ENCODE measurements around the gene BRAT1. TPM values are rescaled to one million over a fixed set of nuclear protein-coding genes. Genes with fewer than 3 reads are reported as not detected.
"Not testable (repeated sequence)": the region's sequence is repeated elsewhere in the genome, so short reads cannot be mapped to it uniquely, and the experiment has no call there.

Gene BRAT1
- polyA plus RNA-seq, 6 donors from 2014 or later, result 17.7 to 29.3 (median 20.6) TPM

DNA sequence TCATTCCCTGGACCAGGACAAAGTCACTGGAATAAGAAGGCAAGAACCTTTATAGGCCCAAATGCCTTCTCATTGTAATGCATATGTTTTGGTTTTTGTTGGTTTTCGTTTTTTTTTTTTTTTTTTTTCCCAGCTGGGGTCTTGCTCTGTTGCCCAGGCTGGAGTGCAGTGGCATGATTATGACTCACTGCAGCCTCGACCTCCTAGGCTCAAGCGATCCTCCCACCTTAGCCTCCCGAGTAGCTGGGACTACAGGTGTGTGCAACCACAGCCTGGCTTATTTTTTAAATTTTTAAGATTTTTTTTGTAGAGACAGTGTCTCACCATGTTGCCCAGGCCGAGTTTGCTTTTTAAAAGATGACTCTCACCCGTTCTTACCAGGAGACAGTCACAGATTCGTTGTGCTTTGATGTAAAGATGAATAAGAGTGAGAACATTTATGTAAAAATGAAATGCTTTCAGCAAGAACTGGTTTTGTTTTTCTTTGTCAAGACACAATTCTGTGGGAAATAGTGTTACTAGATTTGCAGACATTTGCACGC, 11.1 kb upstream of the BRAT1 start:
- H3K27ac Mint-ChIP-seq, result no peak overlapping the region
- H3K4me3 Mint-ChIP-seq, result peak overlapping the region in 4 of 8 donors; percentile 20 to 61 (median 28)

DNA sequence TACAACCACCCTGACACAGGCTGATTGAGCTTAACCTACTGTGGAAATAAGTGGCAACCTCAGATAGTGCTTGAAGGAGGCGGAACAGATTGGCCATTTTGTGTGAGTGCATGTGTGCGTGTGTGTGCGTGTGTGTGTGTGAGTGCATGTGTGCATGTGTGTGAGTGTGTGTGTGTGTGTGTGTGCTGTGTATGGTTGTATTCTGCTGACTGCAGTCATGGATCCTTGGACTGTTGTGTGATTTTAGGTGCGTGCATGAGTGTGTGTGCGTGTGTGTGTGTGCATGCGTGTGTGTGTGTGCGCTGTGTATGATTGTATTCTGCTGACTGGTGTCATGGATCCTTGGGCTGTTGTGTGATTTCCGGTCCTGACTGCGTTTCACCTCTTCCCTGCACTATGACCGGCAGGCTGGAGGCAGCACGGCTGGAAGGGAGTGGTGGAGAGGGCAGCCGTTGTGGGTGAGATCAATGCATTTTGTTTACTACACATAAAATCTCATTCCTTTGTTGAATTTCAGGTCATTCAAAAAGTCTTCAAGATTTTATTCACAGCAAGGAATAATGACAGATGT, 9.7 kb upstream of the BRAT1 start:
- H3K36me3 Mint-ChIP-seq, result no peaks in the 10 kb centered on the region
- no peak overlapping the region for H3K27ac Mint-ChIP-seq
- no peaks in the 10 kb centered on the region for H3K9me3 Mint-ChIP-seq
- H3K4me1 Mint-ChIP-seq, result peaks cover 9 to 13% (median 12%) of the 10 kb centered on the region in 3 donors
- no peak overlapping the region for H3K4me3 Mint-ChIP-seq
- DNase-seq (no peak), ATAC-seq (ENCODE audit: low read depth in 2 of 2) (no peak)
- H3K27me3 Mint-ChIP-seq, result no peaks in the 10 kb centered on the region

More for the DNA sequence above, 11.1 kb upstream of the BRAT1 start:
- Mint-ChIP-seq H3K36me3 (no peaks in the 10 kb centered on the region), H3K4me1 (peaks cover 9 to 12% (median 10%) of the 10 kb centered on the region in 3 donors), H3K9me3 (no peaks in the 10 kb centered on the region), H3K27me3 (no peaks in the 10 kb centered on the region)
- DNase-seq (no peak), ATAC-seq (ENCODE audit: low read depth in 2 of 2) (no peak)

DNA sequence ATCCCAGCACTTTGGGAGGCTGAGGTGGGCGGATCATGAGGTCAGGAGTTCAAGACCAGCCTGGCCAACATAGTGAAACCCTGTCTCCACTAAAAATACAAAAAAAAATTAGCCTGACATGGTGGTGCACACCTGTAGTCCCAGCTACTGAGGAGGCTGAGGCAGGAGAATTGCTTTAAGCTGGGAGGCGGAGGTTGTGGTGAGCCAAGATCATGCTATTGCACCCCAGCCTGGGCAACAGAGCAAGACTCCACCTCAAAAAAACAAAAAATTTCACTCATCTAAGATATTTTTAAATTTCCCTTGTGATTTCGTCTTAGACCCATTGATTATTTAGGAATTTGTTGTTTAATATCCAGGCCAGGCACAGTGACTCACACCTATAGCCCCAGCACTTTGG, 8.6 kb upstream of the BRAT1 start:
- H3K4me1 Mint-ChIP-seq, result peaks cover 9 to 19% (median 15%) of the 10 kb centered on the region in 3 donors
- not testable (repeated sequence) for H3K27me3 Mint-ChIP-seq, H3K4me3 Mint-ChIP-seq

DNA sequence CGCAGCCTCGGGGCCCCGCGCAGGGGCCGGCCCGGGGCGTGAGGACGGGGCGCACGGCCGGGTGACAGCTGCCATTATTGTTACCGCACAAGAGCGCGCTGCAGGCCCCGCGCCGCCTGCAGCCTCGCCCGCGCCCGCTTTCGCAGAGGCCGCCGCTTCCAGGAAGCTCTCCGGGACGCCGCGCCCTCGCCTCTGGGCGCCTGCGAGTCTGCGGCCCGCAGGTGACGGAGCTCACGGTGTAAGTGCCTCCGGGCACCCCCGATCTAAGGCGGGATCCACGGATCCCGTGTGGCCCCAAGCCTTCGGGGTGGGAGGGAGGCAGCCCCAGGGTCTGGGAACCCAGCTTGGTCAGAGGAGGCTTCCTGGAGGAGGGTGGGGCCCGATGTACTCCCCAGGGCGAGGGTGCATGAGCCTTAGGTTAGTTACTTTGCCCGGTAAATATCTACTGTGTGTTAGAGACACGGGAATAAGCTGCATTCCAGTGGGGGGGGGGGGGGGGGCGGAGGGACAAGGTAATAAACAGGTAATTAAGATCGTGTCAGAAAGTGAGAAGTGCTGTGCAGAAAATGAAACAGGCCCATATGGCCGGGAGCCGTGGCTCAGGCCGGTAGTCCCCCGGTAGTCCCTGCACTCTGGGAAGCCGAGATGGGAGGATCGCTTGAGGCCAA, 4.1 kb upstream of the BRAT1 start:
- H3K27ac Mint-ChIP-seq, result peak overlapping the region in 2 of 6 donors; percentile 39 to 54
- no peaks in the 10 kb centered on the region for H3K36me3 Mint-ChIP-seq
- peak overlapping the region; percentile 66 to 91 (median 75) for H3K4me3 Mint-ChIP-seq
- peaks cover 11 to 30% (median 29%) of the 10 kb centered on the region in 3 donors for H3K4me1 Mint-ChIP-seq
- ATAC-seq (ENCODE audit: low read depth in 2 of 2) (no peak), DNase-seq (no peak)
- no peaks in the 10 kb centered on the region for H3K9me3 Mint-ChIP-seq
- no peaks in the 10 kb centered on the region for H3K27me3 Mint-ChIP-seq

More for the DNA sequence above, 8.6 kb upstream of the BRAT1 start:
- not testable (repeated sequence) for DNase-seq; H3K27ac Mint-ChIP-seq; H3K36me3 Mint-ChIP-seq; H3K9me3 Mint-ChIP-seq; ATAC-seq (ENCODE audit: low read depth in 2 of 2)

DNA sequence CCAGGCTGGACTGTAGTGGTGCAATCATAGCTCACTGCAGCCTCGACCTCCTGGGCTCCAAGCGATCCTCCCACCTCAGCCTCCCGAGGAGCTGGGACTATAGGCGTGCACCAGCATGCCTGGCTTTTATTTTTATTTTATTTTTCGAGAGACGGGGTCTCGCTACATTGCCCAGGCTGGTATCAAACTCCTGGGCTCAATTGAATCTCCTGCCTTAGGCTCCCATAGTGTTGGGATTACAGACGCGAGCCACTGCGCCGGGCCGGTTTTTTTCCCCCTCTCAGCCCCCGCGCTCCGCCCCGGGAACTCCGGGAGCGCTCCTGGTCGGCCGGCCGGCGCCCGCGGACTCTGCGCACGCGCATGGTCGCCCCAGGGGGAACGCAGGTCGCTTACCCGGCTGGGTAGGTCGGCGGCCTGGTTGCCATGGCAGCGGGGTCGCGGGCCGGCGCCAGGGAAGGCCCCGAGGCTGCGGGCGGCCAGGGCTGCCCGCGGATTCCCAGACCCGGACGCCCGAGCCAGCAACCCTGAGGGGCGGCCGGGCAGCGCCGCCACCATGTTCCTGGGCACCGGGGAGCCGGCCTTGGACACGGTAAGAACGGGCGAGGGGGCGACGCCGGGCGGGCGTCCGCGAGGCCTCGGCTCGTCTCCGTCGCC, 3.4 kb upstream of the BRAT1 start, which contains the start of gene IQCE:
IQCE (plus strand) TSS at position 351 of the 654 bp plus-strand sequence; CDS start at position 554, 203 bp downstream.
- peak within 1 kb of the TSS; percentile 70 to 91 (median 79) for H3K4me3 Mint-ChIP-seq
- ATAC-seq (ENCODE audit: low read depth in 2 of 2) (peak; percentile 48 to 49), DNase-seq (peak; percentile 89)
- no peaks in the 10 kb centered on the region for H3K27me3 Mint-ChIP-seq
- no peaks in the 10 kb centered on the region for H3K9me3 Mint-ChIP-seq
- H3K27ac Mint-ChIP-seq, result peak within 1 kb of the TSS in 5 of 6 donors; percentile 9 to 84 (median 60)
- no peaks in the 10 kb centered on the region for H3K36me3 Mint-ChIP-seq
- H3K4me1 Mint-ChIP-seq, result peaks cover 17 to 36% (median 35%) of the 10 kb centered on the region in 3 donors

DNA sequence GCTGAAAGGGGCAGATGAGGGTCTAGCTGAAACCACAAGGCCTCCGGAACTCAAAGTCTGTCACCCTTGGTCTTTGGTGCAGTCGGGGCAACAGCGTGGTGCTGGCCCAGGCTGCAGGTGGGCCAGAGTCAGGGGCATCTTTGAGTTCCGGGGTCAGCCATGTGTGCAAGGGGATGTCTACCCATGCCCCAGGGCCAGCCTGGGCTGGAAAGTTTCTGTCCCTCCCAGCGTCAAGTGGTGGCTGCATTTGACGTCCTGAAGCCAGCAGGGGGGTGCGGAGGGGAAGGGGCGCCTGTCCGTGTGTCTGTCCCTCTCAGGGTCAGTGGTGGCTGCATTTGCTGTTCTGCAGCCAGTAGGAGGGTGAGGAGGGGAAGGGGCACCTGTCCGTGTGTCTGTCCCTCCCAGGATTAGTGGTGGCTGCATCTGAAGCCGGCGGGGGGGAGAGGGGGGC, 638 bp downstream of the BRAT1 start:
- peaks cover 4 to 5% of the 10 kb centered on the region in 2 donors for H3K36me3 Mint-ChIP-seq
- H3K9me3 Mint-ChIP-seq, result no peaks in the 10 kb centered on the region
- peak overlapping the region in 5 of 6 donors; percentile 30 to 97 (median 90) for H3K27ac Mint-ChIP-seq
- H3K4me3 Mint-ChIP-seq, result peak overlapping the region; percentile 87 to 94 (median 90)
- peaks cover 16 to 53% (median 38%) of the 10 kb centered on the region in 3 donors for H3K4me1 Mint-ChIP-seq
- no peak for ATAC-seq (ENCODE audit: low read depth in 2 of 2)
- H3K27me3 Mint-ChIP-seq, result no peaks in the 10 kb centered on the region
- DNase-seq, result no peak

DNA sequence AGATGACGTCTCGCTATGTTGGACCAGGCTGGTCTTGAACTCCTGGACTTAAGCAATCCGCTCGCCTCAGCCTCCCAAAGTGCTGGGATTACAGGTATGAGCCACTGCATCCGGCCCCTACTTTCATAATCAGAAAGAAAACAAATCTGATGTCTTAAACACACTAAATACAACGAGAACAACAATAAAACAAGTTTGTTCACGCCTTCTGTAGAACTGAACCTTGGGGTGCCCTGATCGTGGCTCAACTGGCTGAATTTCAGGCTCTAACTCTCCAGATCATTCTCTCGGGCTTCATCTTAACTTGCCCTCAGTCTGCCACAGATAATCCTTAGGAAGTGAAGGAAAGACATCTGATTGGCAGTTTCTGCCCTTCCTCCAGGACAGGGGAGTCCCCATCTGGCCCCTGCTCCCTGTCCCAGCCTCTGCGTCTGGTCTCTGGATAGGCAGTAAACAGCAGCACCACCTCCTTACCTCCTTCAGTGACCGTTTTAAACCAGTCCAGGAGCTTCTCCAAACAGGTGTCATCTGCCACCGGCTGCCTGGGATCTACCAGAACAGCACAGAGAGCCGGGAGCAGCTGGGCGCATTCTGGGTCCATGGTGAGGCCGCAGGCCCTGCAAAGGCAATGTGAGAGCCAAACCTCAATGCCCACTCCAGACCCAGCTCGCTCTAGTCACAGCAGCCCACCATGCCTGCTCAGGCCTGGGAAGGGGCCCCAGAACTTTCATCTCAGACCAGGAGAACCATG, 1.3 kb downstream of the BRAT1 start:
- ATAC-seq (ENCODE audit: low read depth in 2 of 2), result no peak
- no peaks in the 10 kb centered on the region for H3K27me3 Mint-ChIP-seq
- H3K4me3 Mint-ChIP-seq, result peak overlapping the region; percentile 87 to 94 (median 90)
- DNase-seq, result no peak
- peaks cover 21 to 53% (median 38%) of the 10 kb centered on the region in 3 donors for H3K4me1 Mint-ChIP-seq
- H3K36me3 Mint-ChIP-seq, result peaks cover 4 to 5% of the 10 kb centered on the region in 2 donors
- no peaks in the 10 kb centered on the region for H3K9me3 Mint-ChIP-seq
- peak overlapping the region; percentile 30 to 91 (median 76) for H3K27ac Mint-ChIP-seq

DNA sequence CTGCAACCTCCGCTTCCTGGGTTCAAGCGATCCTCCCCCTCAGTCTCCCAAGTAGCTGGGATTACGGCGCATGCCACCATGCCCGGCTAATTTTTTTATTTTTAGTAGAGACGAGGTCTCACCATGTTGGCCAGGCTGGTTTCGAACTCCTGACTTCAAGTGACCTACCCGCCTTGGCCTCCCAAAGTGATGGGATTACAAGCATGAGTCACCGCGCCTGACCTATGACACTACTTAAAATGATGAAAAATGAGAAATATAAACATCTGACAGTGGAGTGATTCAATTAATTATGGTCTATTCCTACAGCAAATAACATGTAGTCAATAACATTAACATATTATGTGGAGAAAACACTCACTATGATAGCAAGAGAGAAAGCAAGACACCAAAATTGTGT, 2.2 kb downstream of the BRAT1 start:
- Mint-ChIP-seq H3K9me3 (no peaks in the 10 kb centered on the region), H3K4me1 (peaks cover 22 to 47% (median 34%) of the 10 kb centered on the region in 3 donors), H3K27ac (peak overlapping the region in 3 of 6 donors; percentile 30 to 49 (median 47)), H3K27me3 (no peaks in the 10 kb centered on the region), H3K36me3 (peaks cover 4 to 5% of the 10 kb centered on the region in 2 donors), H3K4me3 (peak overlapping the region in 6 of 8 donors; percentile 23 to 94 (median 88))
- no peak for ATAC-seq (ENCODE audit: low read depth in 2 of 2)
- DNase-seq, result no peak

DNA sequence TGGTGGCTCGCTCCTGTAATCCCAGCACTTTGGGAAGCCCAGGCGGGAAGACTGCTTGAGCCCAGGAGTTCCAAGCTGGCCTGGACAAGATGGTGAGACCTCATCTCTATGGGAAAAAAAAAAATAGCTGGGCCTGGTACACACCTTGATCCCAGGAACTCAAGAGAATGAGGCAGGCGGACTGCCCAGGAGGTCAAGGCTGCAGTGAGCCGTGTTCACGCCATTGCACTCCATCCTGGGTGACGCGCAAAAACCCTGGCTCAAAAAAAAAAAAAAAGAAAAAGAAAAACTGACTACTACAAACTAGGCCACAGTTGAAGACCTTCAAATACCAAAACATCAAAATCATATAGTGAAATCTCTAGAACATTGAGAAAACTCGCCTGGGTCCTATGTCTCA, 3.9 kb downstream of the BRAT1 start:
- Mint-ChIP-seq H3K4me3 (peak overlapping the region in 1 of 8 donors; percentile 18), H3K36me3 (peaks cover 4 to 5% of the 10 kb centered on the region in 2 donors), H3K27me3 (no peaks in the 10 kb centered on the region), H3K27ac (no peak overlapping the region), H3K4me1 (peaks cover 21 to 40% (median 33%) of the 10 kb centered on the region in 3 donors), H3K9me3 (no peaks in the 10 kb centered on the region)
- no peak for ATAC-seq (ENCODE audit: low read depth in 2 of 2)
- no peak for DNase-seq

DNA sequence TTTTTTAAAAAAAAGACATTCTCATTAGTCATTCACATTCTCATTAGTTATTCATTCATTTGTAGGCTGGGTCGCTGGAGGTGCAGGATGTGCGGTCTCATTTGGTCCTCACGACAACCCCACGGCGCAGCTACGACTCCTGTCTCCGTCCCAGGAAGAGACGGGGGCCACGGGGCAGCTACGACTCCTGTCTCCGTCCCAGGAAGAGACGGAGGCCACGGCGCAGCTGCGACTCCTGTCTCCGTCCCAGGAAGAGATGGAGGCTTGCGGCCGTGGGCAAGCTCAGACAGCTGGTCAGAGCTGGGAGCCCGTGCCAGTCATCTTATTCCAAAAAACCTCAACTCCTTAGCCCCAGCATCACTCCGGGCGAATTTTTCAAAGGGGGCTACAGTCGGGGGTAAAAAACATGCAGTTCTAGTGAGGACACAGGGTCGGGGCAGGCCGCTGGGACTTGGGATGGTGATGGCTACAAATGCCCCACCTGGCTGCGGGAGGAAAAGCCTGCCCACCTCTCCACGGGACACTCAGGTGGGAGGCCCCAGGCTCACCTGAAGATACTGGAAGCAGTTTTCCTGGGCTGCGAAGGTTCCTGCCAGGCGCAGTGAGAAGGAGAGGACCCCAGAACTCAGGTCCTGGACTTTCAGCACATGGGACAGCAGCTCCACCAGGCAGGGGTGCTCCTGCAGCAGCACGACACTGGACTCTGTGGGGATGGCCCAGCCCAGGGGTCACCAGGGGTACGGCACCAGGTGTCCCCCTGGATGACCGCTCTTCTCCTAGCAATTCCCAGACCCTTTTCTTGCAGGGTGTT, 8.3 kb downstream of the BRAT1 start:
- peaks cover 19 to 23% (median 20%) of the 10 kb centered on the region in 3 donors for H3K4me1 Mint-ChIP-seq
- H3K4me3 Mint-ChIP-seq, result no peak overlapping the region
- DNase-seq (no peak), ATAC-seq (ENCODE audit: low read depth in 2 of 2) (no peak)
- H3K36me3 Mint-ChIP-seq, result peaks cover 4 to 5% of the 10 kb centered on the region in 2 donors
- H3K9me3 Mint-ChIP-seq, result no peaks in the 10 kb centered on the region
- H3K27ac Mint-ChIP-seq, result peak overlapping the region in 1 of 6 donors; percentile 34
- no peaks in the 10 kb centered on the region for H3K27me3 Mint-ChIP-seq

DNA sequence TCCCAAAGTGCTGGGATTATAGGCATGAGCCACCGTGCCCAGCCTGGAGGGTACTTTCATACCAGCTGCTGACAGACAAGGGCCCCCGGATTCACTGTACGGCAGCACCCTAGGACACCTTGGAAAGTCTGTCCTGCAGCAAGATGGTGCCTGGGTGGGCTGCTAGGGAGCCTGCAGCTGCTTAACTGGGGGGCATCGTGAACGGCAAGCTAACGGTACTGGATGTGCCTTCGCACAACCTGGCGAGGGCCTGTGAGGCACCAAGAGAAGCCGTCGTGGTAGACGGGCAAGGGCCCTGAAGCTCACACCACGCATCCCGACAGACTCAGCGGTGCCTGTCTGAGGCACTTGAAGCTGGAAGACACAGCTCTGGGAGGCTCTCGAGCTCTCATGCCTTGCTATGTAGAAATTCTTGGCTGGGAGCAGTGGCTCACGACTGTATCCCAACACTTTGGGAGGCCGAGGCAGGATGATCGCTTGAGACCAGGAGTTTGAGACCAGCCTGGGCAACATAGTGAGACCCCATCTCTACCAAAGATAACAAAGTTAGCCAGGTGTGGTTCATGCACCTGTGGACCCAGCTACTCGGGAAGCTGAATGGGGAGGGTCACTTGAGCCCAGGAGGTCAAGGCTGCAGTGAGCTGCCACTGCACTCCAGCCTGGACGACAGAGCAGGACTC, 9.4 kb downstream of the BRAT1 start:
- no peak for ATAC-seq (ENCODE audit: low read depth in 2 of 2)
- no peak overlapping the region for H3K27ac Mint-ChIP-seq
- H3K27me3 Mint-ChIP-seq, result no peaks in the 10 kb centered on the region
- H3K4me3 Mint-ChIP-seq, result peak overlapping the region in 1 of 8 donors; percentile 41
- H3K9me3 Mint-ChIP-seq, result no peaks in the 10 kb centered on the region
- peaks cover 19 to 21% (median 19%) of the 10 kb centered on the region in 3 donors for H3K4me1 Mint-ChIP-seq
- peaks cover 4 to 5% of the 10 kb centered on the region in 2 donors for H3K36me3 Mint-ChIP-seq
- DNase-seq, result no peak
